Neural cell (in vitro differentiated cells): Measurements from ENCODE around the gene GRIA3.

Experiments
- EP300 ChIP-seq: fragments of 450-650 bp; conservative IDR thresholded peaks from 2 replicates; pipeline ENCODE4 v1.6.1; 2014; ENCODE audit warnings: antibody characterized with exemption, mild to moderate bottlenecking, moderate library complexity; ENCODE audit not compliant: poor library complexity, severe bottlenecking
- EZH2 ChIP-seq: fragments of 200-600, 300-800 bp; shearing (Covaris generic), sonication (generic); IDR thresholded peaks from 2 replicates; pipeline ENCODE4 v1.6.1; 2014; ENCODE audit warnings: antibody characterized with exemption, low read length, borderline replicate concordance, mild to moderate bottlenecking; ENCODE audit not compliant: insufficient read depth, poor library complexity, severe bottlenecking
- POLR2AphosphoS5 ChIP-seq: IDR thresholded peaks from 2 replicates; pipeline ENCODE4 v1.6.1; 2012
- TF ChIP-seq, protein P1 (sequence below): fragments of 450-650 bp; IDR thresholded peaks from 2 replicates; pipeline ENCODE4 v1.5.1; 2014; ENCODE audit warnings: antibody characterized with exemption, mild to moderate bottlenecking, moderate library complexity; ENCODE audit not compliant: poor library complexity, severe bottlenecking
- TF ChIP-seq, protein P2 (sequence below): IDR thresholded peaks from 2 replicates; pipeline ENCODE4 v1.6.1; 2012; ENCODE audit warnings: borderline replicate concordance

- TF ChIP-seq EZH2 (no peak), POLR2AphosphoS5 (no peak), EP300 (no peak)
- TF ChIP-seq, protein P1, sequence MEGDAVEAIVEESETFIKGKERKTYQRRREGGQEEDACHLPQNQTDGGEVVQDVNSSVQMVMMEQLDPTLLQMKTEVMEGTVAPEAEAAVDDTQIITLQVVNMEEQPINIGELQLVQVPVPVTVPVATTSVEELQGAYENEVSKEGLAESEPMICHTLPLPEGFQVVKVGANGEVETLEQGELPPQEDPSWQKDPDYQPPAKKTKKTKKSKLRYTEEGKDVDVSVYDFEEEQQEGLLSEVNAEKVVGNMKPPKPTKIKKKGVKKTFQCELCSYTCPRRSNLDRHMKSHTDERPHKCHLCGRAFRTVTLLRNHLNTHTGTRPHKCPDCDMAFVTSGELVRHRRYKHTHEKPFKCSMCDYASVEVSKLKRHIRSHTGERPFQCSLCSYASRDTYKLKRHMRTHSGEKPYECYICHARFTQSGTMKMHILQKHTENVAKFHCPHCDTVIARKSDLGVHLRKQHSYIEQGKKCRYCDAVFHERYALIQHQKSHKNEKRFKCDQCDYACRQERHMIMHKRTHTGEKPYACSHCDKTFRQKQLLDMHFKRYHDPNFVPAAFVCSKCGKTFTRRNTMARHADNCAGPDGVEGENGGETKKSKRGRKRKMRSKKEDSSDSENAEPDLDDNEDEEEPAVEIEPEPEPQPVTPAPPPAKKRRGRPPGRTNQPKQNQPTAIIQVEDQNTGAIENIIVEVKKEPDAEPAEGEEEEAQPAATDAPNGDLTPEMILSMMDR = no peak
- TF ChIP-seq, protein P2, sequence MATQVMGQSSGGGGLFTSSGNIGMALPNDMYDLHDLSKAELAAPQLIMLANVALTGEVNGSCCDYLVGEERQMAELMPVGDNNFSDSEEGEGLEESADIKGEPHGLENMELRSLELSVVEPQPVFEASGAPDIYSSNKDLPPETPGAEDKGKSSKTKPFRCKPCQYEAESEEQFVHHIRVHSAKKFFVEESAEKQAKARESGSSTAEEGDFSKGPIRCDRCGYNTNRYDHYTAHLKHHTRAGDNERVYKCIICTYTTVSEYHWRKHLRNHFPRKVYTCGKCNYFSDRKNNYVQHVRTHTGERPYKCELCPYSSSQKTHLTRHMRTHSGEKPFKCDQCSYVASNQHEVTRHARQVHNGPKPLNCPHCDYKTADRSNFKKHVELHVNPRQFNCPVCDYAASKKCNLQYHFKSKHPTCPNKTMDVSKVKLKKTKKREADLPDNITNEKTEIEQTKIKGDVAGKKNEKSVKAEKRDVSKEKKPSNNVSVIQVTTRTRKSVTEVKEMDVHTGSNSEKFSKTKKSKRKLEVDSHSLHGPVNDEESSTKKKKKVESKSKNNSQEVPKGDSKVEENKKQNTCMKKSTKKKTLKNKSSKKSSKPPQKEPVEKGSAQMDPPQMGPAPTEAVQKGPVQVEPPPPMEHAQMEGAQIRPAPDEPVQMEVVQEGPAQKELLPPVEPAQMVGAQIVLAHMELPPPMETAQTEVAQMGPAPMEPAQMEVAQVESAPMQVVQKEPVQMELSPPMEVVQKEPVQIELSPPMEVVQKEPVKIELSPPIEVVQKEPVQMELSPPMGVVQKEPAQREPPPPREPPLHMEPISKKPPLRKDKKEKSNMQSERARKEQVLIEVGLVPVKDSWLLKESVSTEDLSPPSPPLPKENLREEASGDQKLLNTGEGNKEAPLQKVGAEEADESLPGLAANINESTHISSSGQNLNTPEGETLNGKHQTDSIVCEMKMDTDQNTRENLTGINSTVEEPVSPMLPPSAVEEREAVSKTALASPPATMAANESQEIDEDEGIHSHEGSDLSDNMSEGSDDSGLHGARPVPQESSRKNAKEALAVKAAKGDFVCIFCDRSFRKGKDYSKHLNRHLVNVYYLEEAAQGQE = no peak
Measured at GRCh38 chrX:123271902-123272301, 87.8 kb downstream of the GRIA3 start.
